K562 (cell line): ENCODE results near the gene PDGFA. TPM values are rescaled to one million over a fixed set of nuclear protein-coding genes. Genes with fewer than 3 reads are reported as not detected.

Source experiments
- CBX3 ChIP-seq, 2 experiments: IDR thresholded peaks; 1 replicate in 1 of 2; 2 replicates in 1 of 2; pipeline ENCODE4 v1.6.1; 2012; ENCODE audit warnings: inconsistent platforms in 2 of 2, low read length in 2 of 2, borderline replicate concordance in 1 of 2, control low read depth in 1 of 2
- HES1 ChIP-seq: fragments of 450-650 bp; IDR thresholded peaks from 2 replicates; pipeline ENCODE4 v1.6.1; 2016; ENCODE audit warnings: low read depth, mild to moderate bottlenecking, moderate library complexity
- MIER1 ChIP-seq: fragments of 450-650 bp; IDR thresholded peaks from 2 replicates; pipeline ENCODE4 v1.6.1; 2016; ENCODE audit warnings: antibody characterized with exemption, mild to moderate bottlenecking, low read depth
- RBM34 ChIP-seq: fragments of 200-400 bp; formaldehyde crosslinking; IDR thresholded peaks from 2 replicates; pipeline ENCODE4 v1.6.1; 2018; ENCODE audit warnings: low read length, borderline replicate concordance; ENCODE audit not compliant: insufficient read depth
- RCOR1 ChIP-seq, 2 experiments: IDR thresholded peaks; 2 replicates each; pipeline ENCODE4 v1.6.1; 2012; ENCODE audit warnings: low read depth in 2 of 2, low read length in 2 of 2, borderline replicate concordance in 1 of 2, improper control_type of control experiment in 1 of 2
- RHOXF2B ChIP-seq: fragments of 250-450 bp; sonication (Bioruptor Pico); conservative IDR thresholded peaks from 2 replicates; pipeline ENCODE4 v1.5.1; 2021
- SNIP1 ChIP-seq: fragments of 450-650 bp; IDR thresholded peaks from 2 replicates; pipeline ENCODE4 v1.7.1; 2017; ENCODE audit warnings: low read depth, mild to moderate bottlenecking
- TRIM24 ChIP-seq, 2 experiments: fragments of 450-650 bp; IDR thresholded peaks; 2 replicates each; pipeline ENCODE4 v1.6.1; 2016
- ZFP91 ChIP-seq: sonication (generic); formaldehyde crosslinking; IDR thresholded peaks from 2 replicates; pipeline ENCODE4 v1.8.0; 2022; ENCODE audit warnings: mild to moderate bottlenecking, missing genetic modification reagents
- ZNF12 ChIP-seq: sonication (generic); formaldehyde crosslinking; IDR thresholded peaks from 2 replicates; pipeline ENCODE4 v1.4.0; 2020; ENCODE audit warnings: mild to moderate bottlenecking, missing genetic modification reagents
- ZNF121 ChIP-seq: sonication (generic); formaldehyde crosslinking; conservative IDR thresholded peaks from 2 replicates; pipeline ENCODE4 v1.8.0; 2022; ENCODE audit warnings: missing genetic modification reagents
- ZNF398 ChIP-seq: fragments of 250-450 bp; sonication (Bioruptor Pico); IDR thresholded peaks from 2 replicates; pipeline ENCODE4 v1.8.0; 2021; ENCODE audit warnings: moderate library complexity, mild to moderate bottlenecking, inconsistent platforms
- ZNF518B ChIP-seq: fragments of 250-450 bp; sonication (Bioruptor Pico); IDR thresholded peaks from 2 replicates; pipeline ENCODE4 v1.5.0; 2021; ENCODE audit warnings: mild to moderate bottlenecking, moderate library complexity
- polyA plus RNA-seq, 8 experiments: library from polyadenylated mRNA; depleted of rRNA in 4 of 8; stranded (reverse) in 5 of 8; unstranded in 3 of 8; fragments of >200 nt; fragmentation: Nextera tagmentation in 2 of 8; fragmentation: Illumina TruSeq in 1 of 8; extraction: Ambion mirVana in 2 of 8; extraction: Trizol in 1 of 8; gene quantifications; 2 replicates each; pipeline versions ENCODE4 v1.2.1 to v1.2.3, GENCODE V29; 2011 to 2014; ENCODE audit warnings: inconsistent platforms in 1 of 8, missing spikeins in 1 of 8
- total RNA-seq, 7 experiments: library from RNA; depleted of rRNA in 6 of 7; stranded (reverse); fragments of >200 nt in 6 of 7; fragmentation: Illumina TruSeq in 2 of 7; extraction: Trizol in 2 of 7; gene quantifications; 2 replicates each; pipeline versions ENCODE4 v1.2.1 to v1.2.3, GENCODE V29; 2011 to 2021; ENCODE audit warnings: low replicate concordance in 1 of 7

PDGFA gene
- total and polyA plus RNA-seq, 9 of the 15 experiments (the other 6 are each of a cell fraction or from before 2014, with no cell fraction given): 2.5 to 10.2 (median 4.6) TPM

GRCh38 chr7:556837-557557, 37.4 kb upstream of the PDGFA start (continued):
- TF ChIP-seq RBM34: no peak
- TF ChIP-seq ZNF12 (CRISPR knock-in tag): 0 out of 2 replicates have a peak, but pooled peaks have one; percentile 59
- TF ChIP-seq ZNF121: no peak
- TF ChIP-seq RCOR1 (IDR thresholded peaks at IDR 0.05; ENCODE audit: borderline replicate concordance in 1 of 2, low read depth in 2 of 2, low read length in 2 of 2): 0 out of 4 replicates have a peak, but pooled peaks of 1 of the 2 experiments have one; percentile 7
- no peak for TF ChIP-seq HES1
- TF ChIP-seq RHOXF2B (CRISPR knock-in tag): no peak
- TF ChIP-seq TRIM24 (IDR thresholded peaks at IDR 0.05): peak in 1 of 2 experiments; percentile 44; a peak in 1 of 4 replicates
- no peak for TF ChIP-seq SNIP1
- TF ChIP-seq ZNF518B (CRISPR knock-in tag): no peak
- TF ChIP-seq ZFP91 (CRISPR knock-in tag): no peak
- TF ChIP-seq MIER1: no peak
- no peak for TF ChIP-seq ZNF398 (CRISPR knock-in tag)
- peak in 1 of 2 experiments; percentile 89; a peak in 1 of 3 replicates for TF ChIP-seq CBX3 (IDR thresholded peaks at IDR 0.05; ENCODE audit: borderline replicate concordance in 1 of 2, low read length in 2 of 2)
